GM18499 (cell line): ENCODE measurements around the gene GAL3ST2.
"Not testable (repeated sequence)": the region's sequence is repeated elsewhere in the genome, so short reads cannot be mapped to it uniquely, and the experiment has no call there.

Experiments
- ATAC-seq: cut with Tn5 transposase; IDR thresholded peaks from one replicate; pipeline ENCODE4 v1.9.1; 2021; ENCODE audit warnings: moderate number of reproducible peaks; ENCODE audit not compliant: insufficient read depth, unreplicated experiment

Gene GAL3ST2

DNA sequence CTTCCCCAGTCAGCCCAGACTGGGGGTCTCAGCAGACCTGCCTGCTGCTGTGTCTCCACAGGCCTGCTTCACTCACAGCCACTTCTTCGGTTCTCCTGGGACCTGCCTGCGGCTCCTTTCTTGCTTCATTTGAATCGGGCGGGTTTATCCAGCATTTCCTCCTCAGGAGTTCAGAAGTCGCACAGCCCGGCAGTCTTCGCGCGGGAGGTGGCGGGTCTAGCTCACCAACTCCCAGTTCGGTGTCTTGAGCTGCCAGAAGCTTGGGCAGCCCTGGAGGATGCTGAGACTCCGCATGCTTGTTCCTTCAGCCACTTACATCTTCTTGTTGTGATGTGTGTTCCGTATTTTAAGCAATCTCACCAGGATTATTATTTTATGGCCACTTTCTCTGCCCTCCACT is 31.3 kb upstream of the GAL3ST2 start:
- no peak for ATAC-seq

DNA sequence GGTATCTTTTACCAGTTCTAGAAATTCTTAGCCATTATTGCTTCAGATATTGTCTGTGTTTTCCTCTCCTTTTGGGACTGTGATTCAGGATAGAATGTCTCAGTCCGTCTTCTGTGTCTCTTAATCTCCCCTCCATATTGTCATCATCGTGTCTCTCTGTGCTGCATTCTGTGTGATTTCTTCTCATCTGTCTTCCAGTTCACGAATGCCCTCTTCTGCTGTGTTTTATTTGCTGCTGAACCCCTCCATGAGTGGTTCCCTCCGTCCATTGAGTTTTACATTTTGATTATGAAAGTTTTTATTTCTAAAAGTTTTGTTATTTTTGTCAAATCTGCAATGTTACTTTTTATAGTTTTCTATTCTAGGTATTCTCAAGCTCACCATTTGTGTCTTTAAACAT is 30.5 kb upstream of the GAL3ST2 start:
- no peak for ATAC-seq

GRCh38 chr2:241748468-241749256 is 28.0 kb upstream of the GAL3ST2 start:
- ATAC-seq: no peak

- no peak for ATAC-seq
Observed at GRCh38 chr2:241750076-241750840, 26.4 kb upstream of the GAL3ST2 start.

GRCh38 chr2:241751152-241751551 is 25.5 kb upstream of the GAL3ST2 start:
- ATAC-seq: no peak

DNA sequence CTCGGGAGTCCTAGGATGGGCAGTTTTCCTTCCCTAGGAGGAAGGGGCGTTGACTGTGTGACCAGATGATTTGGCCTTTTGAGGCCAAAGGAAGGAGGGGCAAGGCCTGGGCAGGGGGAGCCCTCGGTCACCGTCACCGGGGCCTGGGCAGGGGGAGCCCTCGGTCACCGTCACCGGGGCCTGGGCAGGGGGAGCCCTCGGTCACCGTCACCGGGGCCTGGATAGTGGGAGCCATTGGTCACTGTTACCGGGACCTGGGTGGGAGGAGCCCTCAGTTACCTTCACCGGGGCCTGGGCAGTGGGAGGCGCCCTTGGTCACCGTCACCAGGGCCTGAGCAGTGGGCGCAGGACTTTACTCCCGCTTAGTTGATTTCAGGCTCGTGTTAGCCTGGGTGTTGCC is 24.8 kb upstream of the GAL3ST2 start:
- ATAC-seq: no peak

DNA sequence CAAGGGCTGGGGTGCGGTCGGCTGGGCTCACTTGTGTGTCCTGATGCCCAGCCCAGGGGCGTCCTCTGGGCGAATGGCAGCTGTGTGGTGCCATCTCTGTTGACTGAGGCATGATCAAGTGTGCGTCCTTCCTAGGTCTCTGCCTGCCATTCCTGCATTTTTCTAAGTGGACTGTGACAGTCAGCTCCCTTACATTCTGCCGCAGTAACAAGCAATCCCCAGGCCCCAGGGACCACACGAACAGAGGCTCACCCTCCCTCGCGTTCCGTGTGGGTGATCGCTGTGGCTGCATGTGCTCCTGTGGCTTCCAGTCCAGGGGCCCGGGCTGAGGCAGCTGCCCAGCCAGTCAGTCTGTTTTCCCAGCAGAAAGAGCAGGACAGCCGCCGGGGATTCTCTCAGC is 24.4 kb upstream of the GAL3ST2 start:
- no peak for ATAC-seq

GRCh38 chr2:241752689-241753276 is 23.8 kb upstream of the GAL3ST2 start:
- no peak for ATAC-seq

DNA sequence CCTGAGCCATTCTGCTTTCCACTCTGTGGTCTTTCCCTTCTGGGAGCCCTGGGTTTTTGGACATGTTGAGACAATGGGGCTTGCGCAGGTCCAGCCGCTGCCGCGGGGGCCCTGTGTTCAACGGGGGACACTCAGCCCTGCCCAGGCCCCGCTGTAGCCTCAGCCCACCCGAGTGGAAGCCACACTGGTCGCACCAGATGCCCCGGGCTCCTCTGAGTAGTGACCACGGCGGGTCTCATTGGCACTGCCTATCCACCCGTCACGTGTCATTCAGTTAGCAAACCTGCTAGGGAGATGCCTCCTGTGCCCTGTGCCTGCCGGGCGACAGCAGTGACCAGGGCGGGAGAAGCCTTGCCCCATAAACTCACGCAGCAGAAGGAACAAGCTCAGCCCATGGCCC is 23.1 kb upstream of the GAL3ST2 start:
- ATAC-seq: no peak

- no peak for ATAC-seq
Observed at GRCh38 chr2:241754042-241754441, 22.6 kb upstream of the GAL3ST2 start.

DNA sequence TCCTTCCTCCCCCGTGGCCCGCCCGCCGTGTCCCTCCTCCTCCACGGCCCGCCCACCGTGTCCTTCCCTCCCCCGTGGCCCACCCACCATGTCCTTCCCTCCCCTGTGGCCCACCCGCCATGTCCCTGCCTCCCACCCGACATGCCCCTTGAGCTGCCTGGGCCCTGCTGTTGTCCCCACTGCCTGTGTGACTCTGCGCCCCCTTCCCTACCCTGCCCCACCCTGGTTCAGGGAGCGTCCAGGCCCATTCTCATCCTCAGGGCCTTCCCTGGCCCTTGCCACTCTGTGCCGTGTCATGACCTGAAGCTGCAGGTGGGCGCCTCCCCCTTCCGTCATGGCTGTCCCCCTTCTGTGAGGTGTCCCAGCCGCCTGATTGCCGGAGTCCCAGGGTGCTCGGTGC is 21.5 kb upstream of the GAL3ST2 start:
- ATAC-seq: no peak

DNA sequence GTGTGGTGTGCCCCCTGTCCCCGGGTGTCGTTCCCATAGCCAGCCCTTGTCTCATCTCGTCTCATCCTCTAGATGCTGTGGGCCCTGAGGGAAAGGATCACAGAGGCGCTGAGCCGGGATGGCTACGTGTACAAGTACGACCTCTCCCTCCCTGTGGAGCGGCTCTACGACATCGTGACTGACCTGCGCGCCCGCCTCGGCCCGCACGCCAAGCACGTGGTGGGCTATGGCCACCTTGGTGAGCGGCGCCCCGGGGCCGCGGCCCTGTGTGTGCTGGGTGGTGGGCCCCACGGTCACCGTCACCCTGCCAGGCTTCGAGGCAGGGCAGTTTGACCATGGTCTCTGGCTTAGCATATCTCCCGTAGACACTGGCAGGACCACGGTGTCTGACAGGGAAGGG is 20.8 kb upstream of the GAL3ST2 start:
- no peak for ATAC-seq

DNA sequence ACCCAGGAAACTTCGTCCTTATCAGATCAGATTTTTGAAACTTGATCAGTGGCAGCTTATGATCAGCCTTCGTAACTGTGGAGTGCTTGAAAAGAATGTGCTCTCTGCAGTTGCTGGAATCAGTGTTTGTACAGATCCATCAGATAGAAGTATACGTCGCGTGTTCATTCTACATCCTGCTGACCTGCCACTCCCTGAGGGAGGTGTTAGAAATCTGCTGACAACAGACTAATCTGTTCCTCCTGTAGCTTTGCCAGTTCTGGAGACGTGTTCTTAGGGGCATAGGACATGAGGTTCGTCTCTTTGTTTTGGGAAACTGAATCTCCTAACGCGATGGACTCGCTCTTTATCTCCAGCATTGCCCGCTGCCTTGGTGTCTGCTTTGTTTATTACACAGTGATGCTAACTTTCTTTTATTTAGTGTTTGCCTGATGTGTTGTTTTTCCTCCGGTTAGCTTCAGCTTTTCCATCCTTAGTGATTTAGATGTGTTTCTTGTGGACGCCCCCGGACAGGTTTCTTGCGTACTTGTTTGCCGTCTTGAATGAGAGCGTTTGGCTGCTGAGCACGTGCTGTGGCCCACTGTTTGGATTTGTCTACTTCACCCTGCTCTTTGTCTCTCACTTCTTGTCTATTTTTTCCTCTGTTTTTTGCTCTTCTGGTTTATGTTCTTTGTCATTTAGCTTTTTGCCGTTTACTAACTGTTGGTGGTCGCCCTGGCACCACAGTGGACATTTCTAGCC is 17.4 kb upstream of the GAL3ST2 start:
- ATAC-seq: no peak

- ATAC-seq: not testable (repeated sequence)
Observed at GRCh38 chr2:241759893-241760292, 16.7 kb upstream of the GAL3ST2 start.

DNA sequence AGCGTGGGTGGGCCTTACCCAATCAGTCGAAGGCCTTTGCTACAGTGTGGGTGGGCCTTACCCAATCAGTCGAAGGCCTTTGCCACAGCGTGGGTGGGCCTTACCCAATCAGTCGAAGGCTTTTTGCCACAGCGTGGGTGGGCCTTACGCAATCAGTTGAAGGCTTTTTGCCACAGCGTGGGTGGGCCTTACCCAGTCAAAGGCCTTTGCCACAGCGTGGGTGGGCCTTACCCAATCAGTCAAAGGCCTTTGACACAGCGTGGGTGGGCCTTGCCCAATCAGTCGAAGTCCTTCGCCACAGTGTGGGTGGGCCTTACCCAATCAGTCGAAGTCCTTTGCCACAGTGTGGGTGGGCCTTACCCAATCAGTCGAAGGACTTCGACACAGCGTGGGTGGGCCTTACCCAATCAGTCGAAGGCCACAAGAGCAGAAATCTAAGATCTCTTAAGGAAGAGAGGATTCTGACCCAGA is 16.3 kb upstream of the GAL3ST2 start:
- ATAC-seq: no peak

GRCh38 chr2:241762321-241762932 is 14.2 kb upstream of the GAL3ST2 start:
- no peak for ATAC-seq

- ATAC-seq: no peak
Observed at GRCh38 chr2:241762933-241763369, 13.7 kb upstream of the GAL3ST2 start.

- no peak for ATAC-seq
Observed at GRCh38 chr2:241763551-241764274, 12.9 kb upstream of the GAL3ST2 start.
